Activated gamma-delta T cell (primary cell): ENCODE measurements around the gene CYP21A2.
"Not testable (repeated sequence)": the region's sequence is repeated elsewhere in the genome, so short reads cannot be mapped to it uniquely, and the experiment has no call there.

Experiments used
- DNase-seq: peaks from one replicate; lab custom pipeline; 2025; lab: John Stamatoyannopoulos, UW

Gene CYP21A2

DNA sequence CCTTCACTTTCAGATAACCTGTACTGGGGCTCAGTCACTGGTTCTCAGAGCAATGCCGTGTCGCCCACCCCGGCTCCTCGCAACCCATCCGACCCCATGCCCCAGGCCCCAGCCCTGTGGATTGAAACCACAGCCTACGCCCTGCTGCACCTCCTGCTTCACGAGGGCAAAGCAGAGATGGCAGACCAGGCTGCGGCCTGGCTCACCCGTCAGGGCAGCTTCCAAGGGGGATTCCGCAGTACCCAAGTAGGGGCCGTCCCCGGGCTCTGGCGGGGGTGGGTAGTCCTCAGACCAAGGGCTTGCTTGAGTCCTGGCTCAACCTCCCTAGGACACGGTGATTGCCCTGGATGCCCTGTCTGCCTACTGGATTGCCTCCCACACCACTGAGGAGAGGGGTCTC lies 8.7 kb upstream of the CYP21A2 start:
- not testable (repeated sequence) for DNase-seq

DNA sequence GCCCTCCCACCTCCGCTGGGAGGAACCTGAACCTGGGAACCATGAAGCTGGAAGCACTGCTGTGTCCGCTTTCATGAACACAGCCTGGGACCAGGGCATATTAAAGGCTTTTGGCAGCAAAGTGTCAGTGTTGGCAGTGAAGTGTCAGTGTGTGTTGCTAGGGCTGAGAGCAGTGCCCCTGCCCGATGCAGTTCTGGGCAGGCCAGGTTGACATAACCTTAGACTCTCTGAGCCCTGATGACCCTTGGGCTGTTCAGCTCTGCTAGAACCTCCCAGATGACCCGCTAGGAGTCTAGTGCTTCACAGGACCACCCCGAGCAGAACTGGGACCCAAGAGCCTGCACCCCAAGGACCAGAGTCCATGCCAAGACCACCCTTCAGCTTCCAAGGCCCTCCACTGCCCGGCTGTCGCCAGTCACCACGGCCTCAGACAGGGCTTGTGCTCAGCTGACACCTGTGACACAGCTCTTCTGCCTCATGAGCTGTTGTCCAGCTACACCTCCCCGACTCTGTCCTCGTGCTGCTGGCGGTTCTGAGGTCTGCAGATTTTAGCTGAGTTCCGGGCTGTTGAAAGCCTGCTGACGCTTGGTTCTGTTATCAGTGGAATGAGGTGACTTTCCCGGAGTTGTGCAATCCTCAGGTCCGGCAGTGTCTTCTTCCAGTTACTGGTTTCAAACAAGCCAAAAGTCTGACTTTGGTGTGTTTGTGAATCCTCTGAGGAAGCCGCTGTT lies 2.8 kb upstream of the CYP21A2 start:
- DNase-seq: not testable (repeated sequence)

DNA sequence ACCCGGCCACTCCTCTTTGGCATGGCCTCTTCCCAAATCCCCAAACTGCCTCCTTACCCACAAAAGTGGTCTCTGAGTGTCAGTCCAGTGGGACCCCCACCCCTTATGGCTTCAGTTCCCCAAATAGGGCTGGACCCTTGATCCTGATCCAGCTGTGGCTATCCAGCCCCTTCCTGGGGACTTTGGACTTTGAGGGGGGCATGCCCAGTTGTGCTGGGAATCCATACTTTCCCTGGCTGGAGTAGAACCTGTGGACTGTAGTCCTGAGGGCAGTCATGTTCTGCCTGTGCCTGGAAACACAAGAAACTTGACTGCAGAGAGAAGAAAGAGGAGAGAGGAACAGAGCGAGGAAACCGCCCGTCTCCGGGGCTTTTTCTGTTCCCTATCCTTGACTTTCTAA lies 1.1 kb upstream of the CYP21A2 start:
- DNase-seq: not testable (repeated sequence)

DNA sequence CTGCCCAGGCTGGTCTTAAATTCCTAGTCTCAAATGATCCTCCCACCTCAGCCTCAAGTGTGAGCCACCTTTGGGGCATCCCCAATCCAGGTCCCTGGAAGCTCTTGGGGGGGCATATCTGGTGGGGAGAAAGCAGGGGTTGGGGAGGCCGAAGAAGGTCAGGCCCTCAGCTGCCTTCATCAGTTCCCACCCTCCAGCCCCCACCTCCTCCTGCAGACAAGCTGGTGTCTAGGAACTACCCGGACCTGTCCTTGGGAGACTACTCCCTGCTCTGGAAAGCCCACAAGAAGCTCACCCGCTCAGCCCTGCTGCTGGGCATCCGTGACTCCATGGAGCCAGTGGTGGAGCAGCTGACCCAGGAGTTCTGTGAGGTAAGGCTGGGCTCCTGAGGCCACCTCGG lies 663 bp downstream of the CYP21A2 start:
- not testable (repeated sequence) for DNase-seq

DNA sequence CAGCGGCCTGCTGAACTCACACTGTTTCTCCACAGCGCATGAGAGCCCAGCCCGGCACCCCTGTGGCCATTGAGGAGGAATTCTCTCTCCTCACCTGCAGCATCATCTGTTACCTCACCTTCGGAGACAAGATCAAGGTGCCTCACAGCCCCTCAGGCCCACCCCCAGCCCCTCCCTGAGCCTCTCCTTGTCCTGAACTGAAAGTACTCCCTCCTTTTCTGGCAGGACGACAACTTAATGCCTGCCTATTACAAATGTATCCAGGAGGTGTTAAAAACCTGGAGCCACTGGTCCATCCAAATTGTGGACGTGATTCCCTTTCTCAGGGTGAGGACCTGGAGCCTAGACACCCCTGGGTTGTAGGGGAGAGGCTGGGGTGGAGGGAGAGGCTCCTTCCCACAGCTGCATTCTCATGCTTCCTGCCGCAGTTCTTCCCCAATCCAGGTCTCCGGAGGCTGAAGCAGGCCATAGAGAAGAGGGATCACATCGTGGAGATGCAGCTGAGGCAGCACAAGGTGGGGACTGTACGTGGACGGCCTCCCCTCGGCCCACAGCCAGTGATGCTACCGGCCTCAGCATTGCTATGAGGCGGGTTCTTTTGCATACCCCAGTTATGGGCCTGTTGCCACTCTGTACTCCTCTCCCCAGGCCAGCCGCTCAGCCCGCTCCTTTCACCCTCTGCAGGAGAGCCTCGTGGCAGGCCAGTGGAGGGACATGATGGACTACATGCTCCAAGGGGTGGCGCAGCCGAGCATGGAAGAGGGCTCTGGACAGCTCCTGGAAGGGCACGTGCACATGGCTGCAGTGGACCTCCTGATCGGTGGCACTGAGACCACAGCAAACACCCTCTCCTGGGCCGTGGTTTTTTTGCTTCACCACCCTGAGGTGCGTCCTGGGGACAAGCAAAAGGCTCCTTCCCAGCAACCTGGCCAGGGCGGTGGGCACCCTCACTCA lies 1.4 kb downstream of the CYP21A2 start:
- not testable (repeated sequence) for DNase-seq

DNA sequence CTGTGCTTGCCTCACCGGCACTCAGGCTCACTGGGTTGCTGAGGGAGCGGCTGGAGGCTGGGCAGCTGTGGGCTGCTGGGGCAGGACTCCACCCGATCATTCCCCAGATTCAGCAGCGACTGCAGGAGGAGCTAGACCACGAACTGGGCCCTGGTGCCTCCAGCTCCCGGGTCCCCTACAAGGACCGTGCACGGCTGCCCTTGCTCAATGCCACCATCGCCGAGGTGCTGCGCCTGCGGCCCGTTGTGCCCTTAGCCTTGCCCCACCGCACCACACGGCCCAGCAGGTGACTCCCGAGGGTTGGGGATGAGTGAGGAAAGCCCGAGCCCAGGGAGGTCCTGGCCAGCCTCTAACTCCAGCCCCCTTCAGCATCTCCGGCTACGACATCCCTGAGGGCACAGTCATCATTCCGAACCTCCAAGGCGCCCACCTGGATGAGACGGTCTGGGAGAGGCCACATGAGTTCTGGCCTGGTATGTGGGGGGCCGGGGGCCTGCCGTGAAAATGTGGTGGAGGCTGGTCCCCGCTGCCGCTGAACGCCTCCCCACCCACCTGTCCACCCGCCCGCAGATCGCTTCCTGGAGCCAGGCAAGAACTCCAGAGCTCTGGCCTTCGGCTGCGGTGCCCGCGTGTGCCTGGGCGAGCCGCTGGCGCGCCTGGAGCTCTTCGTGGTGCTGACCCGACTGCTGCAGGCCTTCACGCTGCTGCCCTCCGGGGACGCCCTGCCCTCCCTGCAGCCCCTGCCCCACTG lies 2.3 kb downstream of the CYP21A2 start:
- not testable (repeated sequence) for DNase-seq

DNA sequence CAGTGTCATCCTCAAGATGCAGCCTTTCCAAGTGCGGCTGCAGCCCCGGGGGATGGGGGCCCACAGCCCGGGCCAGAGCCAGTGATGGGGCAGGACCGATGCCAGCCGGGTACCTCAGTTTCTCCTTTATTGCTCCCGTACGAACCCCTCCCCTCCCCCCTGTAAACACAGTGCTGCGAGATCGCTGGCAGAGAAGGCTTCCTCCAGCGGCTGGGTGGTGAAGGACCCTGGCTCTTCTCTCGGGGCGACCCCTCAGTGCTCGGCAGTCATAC lies 2.8 kb downstream of the CYP21A2 start:
- not testable (repeated sequence) for DNase-seq

DNA sequence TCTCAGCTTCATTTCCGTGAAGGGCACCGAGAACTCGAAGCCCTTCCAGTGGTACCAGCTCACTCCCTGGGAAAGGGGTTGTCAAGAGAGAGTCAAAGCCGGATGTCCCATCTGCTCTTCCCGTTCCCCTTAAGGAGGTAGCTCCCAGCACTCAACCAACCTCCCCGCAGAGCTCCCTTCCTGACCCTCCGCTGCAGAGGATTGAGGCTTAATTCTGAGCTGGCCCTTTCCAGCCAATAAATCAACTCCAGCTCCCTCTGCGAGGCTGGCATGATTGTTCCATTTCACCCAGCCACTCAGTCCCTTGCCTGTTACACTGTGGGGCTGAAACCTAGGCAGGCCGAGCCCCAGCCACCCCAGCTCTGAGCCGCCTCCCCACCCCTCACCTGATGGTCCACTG lies 3.2 kb downstream of the CYP21A2 start:
- not testable (repeated sequence) for DNase-seq

DNA sequence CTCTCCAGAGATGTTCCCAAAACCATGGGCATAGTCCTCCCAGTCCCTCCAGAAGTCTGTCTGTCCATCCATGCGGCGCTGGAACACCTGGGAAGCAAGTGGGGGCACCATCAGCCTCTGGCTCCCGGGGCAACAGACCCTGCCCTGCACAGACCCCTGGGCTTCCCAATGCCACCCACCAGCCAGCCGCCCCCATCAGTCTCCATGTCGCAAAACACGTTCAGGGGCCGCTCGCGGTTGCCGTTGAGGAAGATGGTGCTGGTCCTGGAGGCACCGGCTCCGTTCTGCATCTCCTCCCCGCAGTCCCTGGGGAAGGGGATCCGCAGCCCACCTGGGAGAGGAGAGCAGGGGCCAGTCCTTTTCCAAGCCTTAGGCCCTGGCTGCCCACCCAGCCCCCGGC lies 4.1 kb downstream of the CYP21A2 start:
- DNase-seq: not testable (repeated sequence)

DNA sequence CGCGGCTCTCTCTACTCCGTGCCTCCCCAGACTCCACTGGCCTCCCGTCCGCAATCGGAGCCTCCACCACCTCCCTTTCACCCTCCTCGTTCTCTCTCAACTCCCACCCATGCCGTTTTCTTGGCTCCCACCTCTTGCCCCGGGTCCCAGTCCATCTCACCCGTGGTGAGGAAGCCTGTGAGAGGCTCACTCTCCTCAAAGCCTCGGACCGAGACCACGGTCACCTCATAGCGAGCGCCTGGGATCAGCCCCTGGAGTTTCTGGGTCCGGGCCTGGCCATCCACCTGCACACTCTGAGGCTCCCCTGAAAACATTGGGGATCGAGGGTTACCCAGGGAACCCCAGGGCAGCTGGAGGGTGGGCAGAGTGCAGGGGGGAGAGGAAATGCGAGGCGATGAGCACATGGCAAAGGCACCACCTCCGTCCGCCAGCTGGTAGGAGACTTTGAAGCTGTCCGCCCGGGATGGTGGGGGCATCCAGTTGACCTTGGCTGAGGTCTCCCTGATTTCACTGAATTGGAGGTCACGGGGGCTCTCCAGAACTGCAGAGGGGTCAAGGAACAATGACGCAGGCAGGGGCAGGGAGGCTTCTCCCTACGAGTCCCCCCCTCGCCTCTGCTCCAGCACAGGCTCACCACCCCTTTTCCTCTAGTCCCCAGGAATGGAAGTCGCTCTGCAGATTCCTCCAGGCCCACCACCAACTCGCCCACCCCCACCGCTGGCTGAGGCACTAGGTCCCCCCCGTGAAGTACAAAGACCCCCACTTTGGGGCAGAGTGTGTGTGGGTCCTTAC lies 5.6 kb downstream of the CYP21A2 start:
- not testable (repeated sequence) for DNase-seq

DNA sequence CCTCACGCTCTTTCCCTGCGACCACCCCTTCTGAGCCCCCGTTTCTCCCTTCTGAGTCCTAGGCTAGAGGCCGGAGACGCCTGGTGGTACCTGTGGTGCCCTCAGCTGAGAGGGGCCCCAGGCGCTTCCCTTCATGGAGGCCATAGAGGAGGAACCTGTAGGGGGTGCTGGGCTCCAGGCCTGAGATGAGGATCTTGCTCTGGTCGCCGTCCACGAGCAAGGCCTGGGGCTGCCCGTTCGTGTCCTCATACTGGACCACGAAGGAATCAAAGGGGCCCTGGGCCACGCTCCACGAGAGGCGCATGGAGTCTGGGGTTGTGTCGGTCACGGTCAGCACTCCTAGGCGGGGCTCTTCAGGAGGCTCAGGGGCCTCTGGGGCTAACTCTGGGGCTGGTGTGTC lies 6.7 kb downstream of the CYP21A2 start:
- not testable (repeated sequence) for DNase-seq

DNA sequence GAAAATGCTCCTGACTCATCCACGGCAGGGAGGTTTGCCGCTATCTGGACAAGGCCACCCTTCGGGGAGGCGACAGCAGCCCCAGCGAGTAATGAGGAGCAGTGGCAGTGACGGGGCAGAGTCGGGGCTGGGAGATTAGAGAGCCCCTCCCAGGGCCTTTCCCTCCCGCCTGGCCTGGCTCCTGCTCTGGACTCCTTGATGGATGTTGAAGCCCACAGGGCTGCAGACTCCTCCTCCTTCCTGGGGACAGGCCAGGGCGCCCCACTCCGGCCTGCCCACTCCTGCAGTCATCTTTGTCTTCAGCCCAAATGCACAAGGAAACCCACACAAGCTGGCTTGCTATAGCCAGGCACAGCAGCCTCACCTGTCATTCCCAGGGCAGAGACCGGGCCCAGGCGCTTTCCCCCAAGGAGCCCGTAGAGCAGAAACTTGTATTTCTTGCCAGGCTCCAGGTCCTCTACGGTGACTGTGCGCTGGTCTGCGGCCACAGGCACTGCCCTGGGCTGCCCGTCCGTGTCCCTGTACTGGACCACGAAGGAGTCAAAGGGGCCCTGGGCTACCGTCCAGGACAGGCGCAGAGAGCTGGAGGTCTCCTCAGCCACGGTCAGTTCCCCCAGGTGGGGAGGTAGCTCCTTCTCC lies 7.7 kb downstream of the CYP21A2 start:
- DNase-seq: no peak

DNA sequence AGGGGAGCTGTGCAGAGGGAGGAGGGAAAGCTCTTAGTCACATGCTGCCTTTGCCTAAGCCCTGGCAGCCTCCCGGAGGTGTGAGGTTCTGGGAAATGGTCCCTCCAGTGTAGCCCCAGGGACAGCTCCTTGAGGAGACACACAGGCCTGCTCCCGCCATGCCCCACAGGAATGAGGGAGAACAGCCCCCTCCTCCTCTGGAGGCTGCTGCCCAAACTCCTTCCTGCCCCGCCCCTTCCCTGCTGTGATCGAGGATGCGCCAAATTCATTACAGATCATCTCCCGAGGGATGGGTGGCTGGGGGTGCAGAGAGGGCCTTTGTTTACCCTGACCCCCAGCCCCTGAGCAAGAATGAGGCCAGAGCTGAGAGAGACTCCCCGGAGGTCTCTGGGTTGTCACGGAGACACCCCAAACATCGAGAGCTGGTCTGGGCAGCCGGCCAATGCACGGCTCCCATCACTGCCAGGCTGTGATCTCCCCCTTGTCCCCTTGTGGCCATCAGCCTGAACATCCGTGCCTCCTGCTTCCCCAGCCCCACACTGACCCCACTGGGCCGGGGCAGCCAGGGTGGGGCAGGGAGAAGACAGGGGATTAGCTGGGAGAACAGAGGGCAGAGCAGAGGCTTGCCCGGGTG lies 8.4 kb downstream of the CYP21A2 start:
- DNase-seq: no peak

DNA sequence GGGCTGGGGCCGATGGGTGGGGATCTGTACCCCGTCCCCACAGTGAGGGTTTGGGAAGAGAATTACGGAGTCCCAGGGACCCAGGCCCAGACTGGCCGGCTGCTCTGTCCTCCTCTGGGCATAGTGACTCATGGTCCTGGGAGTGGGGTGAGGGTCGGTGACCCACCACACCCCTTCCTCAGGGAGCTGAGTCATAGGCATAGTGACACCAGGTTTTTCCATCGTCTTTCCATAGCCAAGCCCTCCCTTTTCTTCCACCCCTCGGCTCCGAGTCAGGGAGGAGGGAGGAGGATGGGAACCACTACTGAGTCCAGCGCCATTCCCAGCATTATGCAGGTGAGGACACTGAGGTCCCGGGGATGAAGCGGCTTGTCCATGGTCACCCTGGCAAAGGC lies 8.9 kb downstream of the CYP21A2 start:
- DNase-seq: no peak

DNA sequence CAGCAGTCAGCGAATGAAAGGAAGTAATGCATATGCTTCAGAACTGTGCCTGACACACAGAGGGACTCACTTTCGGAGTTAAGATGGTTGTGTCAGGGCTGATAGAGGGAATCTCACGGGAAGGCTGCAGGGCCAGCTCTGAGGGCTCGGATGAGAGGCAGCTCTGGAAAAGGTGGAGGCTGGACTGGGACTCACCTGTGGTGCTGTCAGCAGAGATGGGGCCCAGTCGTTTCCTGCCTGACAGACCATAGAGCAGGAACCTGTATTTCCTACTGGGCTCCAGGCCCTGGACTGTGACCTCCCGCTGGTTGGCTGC lies 9.3 kb downstream of the CYP21A2 start:
- DNase-seq: no peak

DNA sequence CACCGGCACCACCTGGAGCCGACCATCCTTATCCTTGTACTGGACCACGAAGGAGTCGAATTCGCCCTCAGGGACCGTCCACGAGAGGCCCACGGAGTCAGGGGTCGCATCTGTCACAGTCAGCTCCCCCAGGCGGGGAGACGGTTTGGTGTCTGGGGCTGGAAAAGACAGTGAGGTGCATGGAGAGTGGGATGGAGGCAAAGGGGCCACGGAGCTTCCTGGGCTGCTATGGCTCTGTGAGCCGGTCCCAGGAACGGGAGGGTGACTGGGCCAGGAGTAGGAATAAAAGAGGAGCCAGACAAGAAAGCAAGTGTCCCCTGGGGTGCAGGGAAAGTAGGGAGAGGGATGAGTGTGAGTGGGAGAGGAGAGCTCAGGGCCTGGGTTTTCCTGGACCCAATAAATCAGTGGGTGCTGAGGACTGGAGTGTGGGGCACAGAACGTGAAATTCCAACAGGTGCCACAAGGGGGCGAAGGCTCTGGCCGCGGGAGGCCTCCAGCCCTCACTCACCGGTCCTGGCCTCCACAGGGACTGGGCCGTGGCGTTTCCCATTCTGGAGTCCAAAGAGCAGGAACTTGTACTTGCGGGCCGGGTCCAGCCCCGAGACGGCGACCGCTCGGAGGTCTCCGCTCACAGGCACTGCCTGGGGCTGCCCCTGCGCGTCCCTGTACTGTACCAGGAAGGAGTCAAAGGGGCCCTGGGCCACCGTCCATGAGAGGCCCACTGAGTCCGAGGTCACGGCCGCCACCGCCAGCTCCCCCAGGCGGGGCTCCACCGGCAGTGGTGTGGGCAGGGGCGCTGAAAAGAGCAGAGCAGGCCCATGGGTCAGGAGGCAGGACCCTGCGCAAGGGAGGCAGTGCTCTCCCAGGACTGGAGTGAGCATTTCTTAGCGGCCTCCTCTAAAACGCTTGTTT lies 9.9 kb downstream of the CYP21A2 start:
- no peak for DNase-seq

DNA sequence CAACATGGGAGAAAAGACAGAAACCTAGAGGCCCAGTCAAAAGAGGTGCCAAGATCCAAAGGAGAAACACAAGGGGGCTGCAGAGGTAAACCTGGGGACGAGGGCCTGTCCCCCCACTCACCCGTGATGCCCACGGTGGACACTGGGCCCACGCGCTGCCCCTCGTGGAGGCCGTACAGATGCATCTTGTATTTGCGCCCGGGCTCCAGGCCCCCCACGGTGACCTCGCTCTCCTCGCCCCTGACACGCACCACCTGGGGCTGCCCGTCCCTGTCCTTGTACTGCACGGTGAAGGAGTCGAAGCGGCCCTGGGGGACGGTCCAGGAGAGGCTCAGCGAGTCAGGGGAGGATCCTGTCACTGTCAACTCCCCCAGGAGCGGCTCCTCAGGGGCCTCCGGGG lies 10.9 kb downstream of the CYP21A2 start:
- not testable (repeated sequence) for DNase-seq

DNA sequence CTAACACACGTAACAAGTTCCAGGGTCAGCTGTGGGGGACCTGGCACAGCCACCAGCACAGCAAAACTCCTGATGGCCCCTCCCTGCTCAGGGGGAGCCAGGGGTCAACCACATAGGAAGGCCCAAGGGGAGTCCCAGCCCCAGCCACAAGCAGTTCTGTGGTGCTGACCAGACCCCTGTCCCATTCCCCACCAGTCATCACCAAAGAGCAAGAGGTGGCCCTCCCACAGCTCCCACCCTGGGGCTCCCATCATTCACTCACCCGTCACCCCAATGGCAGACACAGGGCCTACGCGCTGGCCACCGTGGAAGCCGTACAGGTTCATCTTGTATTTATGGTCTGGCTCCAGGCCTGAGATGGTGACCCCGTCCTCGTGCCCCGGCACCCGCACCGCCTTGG lies 11.5 kb downstream of the CYP21A2 start:
- not testable (repeated sequence) for DNase-seq

DNA sequence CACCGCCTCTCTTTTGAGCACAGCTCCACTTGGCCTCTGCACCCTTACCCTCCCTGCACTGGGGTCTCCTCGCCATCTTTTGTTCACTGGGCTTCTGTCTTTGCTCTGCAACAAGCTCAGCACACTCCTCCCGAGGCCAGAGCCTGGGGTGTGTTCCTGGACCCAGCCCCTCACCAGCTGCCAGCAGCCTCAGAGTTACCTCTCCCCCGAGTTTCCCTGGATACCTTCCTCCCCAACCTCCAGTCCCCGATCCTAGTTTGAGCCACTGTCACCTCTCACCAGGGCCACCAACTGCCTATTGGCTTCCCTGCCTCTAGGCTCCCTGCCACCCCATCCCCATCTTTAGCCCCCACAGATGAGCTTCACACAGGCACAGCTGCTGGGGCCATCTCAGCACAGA lies 12.3 kb downstream of the CYP21A2 start:
- no peak for DNase-seq

DNA sequence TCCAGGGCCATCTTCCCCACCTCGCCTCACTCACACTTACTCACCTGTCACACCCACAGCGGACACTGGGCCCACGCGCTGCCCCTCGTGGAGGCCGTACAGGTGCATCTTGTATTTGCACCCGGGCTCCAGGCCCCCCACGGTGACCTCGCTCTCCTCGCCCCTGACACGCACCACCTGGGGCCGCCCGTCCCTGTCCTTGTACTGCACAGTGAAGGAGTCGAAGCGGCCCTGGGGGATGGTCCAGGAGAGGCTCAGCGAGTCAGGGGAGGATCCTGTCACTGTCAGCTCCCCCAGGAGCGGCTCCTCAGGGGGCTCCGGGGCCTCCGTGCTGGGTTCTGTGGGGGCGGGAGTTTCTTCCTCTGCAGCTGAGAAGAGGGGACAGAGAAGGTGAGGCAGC lies 14.4 kb downstream of the CYP21A2 start:
- not testable (repeated sequence) for DNase-seq
